ENCODE measurements around the gene ZNF213.

DNA sequence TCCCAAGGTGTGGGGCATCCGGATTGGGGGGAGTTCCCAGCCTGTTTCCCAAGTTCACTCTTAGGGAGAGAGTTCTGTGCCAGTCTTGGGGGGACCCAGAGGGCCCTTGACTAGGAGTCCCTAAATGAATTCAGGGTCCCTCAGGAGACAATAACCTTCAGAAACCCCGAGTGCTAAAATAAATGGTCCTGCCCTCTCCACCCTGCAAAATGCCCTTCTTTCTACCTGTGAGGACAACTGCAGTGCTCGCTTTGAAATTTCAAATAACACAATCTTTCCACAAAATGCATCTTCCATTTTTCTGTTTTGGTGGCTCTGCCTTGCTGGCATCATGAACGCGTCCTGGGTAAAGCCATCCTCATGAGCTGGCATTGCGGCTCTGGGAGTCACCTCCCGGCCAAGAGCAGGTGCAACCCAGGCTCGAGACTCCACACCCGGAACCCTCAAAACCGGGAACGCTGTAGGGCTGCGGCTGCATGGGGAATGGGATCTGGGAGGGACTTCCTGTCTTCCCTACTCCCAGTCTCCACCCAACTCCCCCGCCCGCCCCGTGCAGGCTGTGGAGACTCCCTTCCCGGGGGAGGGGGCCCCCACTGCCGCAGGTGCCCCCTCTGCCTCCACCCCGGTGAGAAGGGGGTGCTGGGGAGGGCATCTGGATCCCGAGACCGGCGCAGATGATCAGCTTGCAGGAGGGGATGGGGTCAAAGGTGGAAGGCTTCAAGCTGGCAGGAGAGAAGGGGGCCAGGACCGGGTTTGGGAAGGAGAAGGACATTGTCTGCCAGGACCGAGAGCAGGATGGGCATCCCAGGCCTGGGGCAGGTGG lies 22.6 kb upstream of the ZNF213 start, which contains the start of gene ZNF205:
- TF ChIP-seq CTCF (IDR thresholded peaks at IDR 0.05), result no peak
- no peak for TF ChIP-seq ZFX (IDR thresholded peaks at IDR 0.05; ENCODE audit: borderline replicate concordance)

All from 22Rv1 (cell line).